Epithelial cell of prostate (primary cell): ENCODE results near the gene RNFT1.
A peak's percentile ranks its signal among the peaks of the same experiment; 100 is the strongest.
"Not testable (repeated sequence)": the region's sequence is repeated elsewhere in the genome, so short reads cannot be mapped to it uniquely, and the experiment has no call there.

ENCODE experiments used
- DNase-seq: peaks from one replicate; pipeline ENCODE4 v3.0.0-alpha.2; 2011; ENCODE audit warnings: low read depth, low spot score
- H3K27ac ChIP-seq: fragments of 450-650 bp; 2 replicates; pipeline ENCODE4 v1.5.1; 2017; ENCODE audit warnings: mild to moderate bottlenecking

RNFT1 gene, protein sequence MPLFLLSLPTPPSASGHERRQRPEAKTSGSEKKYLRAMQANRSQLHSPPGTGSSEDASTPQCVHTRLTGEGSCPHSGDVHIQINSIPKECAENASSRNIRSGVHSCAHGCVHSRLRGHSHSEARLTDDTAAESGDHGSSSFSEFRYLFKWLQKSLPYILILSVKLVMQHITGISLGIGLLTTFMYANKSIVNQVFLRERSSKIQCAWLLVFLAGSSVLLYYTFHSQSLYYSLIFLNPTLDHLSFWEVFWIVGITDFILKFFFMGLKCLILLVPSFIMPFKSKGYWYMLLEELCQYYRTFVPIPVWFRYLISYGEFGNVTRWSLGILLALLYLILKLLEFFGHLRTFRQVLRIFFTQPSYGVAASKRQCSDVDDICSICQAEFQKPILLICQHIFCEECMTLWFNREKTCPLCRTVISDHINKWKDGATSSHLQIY

DNA sequence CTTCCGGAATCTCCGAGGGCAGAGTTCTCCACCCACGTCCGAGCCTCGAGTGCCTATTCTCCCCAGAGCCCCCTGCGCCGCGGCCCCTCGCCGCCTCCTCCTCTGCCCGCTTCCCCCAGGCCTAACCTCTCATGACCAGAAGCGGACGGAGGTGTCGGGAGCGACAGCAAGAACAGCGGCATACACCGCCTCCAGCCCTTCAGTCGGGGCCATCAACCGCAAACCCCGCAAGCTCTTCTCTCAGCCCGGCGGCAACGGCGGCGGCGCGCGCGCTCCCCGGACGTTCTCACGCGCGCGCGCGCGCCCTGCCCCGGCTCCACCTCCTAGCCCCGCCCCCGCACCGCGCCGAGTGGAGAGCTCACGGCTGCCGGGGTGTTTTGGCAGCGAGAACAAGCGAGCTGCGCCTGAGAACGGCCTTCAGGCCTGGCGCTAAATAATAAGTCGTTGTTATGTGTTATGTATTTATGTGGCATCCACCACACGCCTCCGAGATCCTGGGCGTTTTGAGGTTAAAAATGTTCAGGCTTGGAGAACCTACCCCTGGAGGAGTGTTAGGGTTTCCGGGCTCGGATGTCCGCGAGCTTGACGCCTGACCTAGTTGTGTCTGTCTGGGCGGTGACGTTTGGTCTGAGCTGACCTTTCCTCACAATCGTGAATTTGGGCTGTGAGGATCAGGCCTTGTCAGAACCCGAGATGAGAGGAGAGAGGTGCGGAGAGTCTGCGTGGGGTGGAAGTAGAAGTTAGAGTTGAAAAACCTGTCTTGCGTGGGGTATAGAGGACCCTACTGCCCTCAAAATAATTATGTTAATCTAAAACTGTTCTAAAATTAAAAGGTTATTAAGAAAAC, at the start of gene RNFT1:
Gene RNFT1 (minus strand): TSS at position 259 of the 847 bp plus-strand sequence. CDS start 77 bp downstream, at position 182.
- H3K27ac ChIP-seq, result peak within 1 kb of the TSS; percentile 72
- no peak for DNase-seq

DNA sequence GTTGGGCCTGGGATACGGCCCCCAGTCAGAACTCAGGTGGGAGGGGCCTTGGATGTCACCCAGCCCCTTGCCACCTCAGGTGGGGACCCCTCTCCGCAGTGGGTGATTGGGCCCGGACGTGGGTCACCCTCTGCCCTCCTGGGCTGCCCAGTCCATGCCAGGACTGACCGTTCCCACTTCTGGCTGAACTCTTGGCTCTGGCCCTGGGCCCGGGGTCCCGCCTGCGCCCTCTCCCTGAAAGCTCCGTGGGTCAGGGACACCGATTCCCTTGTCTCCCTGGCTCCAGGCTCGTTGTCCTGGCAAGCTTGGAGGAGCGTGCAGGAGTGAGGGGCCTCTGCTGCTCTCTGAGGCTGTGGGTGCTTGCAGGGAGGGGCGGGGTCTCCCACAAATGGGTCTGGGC, 44.8 kb upstream of the RNFT1 start:
- H3K27ac ChIP-seq, DNase-seq: not testable (repeated sequence)

DNA sequence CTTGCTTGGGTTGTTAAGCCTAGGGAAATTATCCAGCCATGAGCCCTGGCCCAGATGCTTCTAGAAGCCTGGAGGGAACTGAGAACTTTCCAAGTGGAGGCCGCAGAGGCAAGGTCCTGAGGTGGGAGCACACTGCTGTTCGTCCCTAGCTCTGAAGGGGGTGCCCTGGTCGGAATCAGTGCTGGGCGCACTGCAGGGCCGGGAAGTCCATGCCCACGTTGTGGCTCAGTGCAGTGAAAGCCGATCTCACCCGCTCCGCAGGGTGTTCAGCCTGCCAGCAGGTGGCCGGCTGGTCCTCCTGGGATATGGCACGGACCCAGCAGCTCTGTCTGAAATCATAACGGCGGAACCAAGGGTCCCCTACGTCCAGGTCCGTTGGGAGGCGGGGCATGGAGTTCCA, 43.8 kb upstream of the RNFT1 start:
- DNase-seq, H3K27ac ChIP-seq: not testable (repeated sequence)

DNA sequence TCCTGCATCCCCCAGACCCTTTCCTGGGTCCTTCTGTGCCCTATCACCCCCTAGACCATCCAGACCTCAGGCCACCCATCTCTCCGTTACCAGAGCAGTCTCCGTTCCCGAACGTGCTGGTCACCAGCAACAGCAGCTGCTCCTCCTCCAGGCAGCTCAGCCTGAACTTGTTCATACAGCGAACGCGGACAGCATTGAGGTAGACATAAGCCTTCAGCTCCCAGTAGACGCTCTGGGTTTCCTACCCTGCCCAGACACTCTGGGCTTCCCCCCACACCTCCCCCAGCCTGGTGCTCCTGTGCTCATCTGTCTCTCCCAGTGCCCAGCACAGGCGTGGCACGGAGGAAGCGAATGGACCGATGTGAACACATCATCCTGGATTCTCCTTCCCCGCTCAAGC, 41.6 kb upstream of the RNFT1 start:
- DNase-seq, result no peak
- H3K27ac ChIP-seq, result no peak overlapping the region

DNA sequence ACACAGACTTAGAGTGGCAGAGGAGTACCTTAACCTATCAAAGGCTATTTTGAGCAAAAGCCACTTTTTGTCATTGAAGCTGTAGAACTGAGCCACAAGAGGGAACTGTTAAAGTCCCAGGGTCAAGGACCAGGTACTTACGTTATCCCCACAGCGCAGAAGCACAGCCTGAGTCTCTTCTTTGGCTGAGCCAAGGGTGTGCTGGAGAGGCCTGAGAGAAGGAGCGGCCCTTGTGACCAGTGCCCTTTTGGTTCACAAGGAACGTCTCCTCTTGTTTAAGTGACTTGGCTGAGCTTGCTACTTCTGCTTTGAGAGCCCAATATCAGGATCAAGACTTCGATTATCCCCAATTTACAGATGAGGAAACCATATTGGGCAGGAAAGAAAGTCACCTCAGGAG, 40.0 kb upstream of the RNFT1 start:
- not testable (repeated sequence) for H3K27ac ChIP-seq, DNase-seq

DNA sequence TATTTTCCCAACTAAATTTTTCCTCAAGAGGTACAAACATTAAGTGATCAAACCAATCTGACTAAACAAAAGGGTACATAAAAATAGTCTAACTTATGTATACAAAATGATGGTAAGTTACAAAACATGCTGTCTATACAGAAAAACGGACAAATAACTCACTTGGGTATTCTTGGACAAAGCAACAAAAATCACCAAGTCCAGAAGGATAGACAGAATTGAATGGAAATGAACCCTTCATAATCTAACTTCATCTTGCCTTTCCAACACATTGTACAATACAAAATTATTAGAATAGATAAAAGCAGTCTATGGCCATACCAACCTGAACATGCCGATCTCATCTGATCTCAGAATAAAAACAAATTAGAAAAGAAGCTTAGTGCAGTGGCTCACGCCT, 37.9 kb upstream of the RNFT1 start:
- not testable (repeated sequence) for DNase-seq, H3K27ac ChIP-seq

DNA sequence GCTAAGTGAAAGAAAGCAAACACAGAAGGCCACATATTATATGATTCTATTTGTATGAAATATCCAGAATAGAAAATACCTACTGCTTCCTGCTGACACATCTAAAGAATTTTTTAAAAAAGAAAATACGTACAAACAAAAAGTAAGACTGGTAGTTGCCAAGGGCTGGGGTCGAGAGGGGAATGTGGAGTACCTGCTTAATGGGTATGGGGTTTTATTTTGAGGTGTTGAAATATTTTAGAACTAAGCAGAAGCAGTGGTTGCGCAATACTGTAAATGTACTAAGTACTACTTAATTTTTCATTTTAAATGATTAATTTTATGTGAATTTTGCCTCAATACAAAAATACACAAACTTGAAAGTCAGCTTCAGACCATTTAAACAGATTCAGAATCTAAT, 32.1 kb upstream of the RNFT1 start:
- H3K27ac ChIP-seq, result not testable (repeated sequence)

DNA sequence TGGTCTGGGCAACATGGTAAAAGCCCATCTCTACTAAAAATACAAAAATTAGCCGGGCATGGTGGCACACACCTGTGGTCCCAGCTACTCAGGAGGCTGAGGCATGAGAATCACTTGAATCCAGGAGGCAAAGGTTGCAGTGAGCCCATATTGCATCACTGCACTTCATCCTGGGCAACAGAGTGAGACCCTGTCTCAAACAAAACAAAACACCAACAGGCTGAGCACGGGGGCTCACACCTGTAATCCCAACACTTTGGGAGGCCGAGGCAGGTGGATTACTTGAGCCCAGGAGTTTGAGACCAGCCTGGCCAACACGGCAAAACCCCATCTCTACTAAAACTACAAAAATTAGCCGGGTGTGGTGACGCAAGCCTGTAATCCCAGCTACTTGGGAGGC, 10.6 kb upstream of the RNFT1 start:
- DNase-seq, result not testable (repeated sequence)

More for the DNA sequence above, 32.1 kb upstream of the RNFT1 start:
- DNase-seq, result not testable (repeated sequence)

DNA sequence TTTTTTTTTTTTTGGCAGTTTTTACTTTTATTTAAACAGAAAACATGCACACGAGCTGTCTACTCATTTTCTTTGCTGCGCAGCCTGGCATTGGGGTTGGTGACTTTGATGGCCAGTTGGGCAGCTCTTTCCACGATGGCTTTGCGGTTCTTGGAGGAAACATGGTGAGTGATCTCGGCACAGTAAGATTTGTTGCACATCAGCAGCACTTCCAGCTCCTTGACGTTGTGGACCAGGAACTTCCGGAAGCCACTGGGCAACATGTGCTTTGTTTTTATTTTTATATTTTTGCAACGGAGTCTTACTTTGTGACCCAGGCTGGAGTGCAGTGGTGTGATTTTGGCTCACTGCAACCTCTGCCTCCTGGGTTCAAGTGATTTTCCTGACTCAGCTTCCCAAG, 8.9 kb upstream of the RNFT1 start:
- not testable (repeated sequence) for H3K27ac ChIP-seq

More for the DNA sequence above, 10.6 kb upstream of the RNFT1 start:
- H3K27ac ChIP-seq, result not testable (repeated sequence)

DNA sequence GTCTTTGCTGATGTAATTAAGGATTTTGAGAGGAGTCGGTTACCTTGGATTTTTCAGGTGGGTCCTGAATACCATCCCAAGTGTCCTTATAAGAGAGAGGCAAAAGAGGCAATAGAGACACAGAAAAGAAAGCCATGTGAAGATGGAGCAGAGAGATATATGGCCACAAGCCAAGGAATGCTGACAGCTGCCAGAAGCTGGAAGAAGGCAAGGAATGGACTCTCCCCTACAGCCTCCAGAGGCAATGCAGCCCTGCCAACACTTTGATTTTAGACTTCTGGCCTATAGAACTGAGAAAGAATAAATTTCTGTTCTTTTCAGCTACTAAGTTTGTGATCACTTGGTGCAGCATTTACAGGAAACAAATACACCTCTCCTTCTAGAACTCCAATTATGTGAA, 8.2 kb upstream of the RNFT1 start:
- DNase-seq, result no peak
- no peak overlapping the region for H3K27ac ChIP-seq

More for the DNA sequence above, 8.9 kb upstream of the RNFT1 start:
- DNase-seq, result not testable (repeated sequence)

DNA sequence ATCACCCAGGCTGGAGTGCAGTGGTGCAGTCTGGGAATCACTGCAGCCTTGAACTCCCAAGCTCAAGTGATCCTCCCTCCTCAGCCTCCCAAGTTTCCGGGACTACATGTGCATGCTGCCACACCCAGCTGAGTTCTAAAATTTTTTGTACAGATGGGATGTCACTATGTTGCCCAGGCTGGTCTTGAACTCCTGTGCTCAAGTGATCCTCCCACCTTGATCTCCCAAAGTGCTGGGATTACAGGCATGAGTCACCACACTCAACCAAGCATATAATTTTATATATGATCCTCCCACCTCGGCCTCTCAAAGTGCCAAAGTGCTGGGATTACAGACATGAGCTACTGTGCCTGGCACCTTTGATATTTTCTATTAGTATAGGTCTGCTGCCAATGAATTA, 7.2 kb upstream of the RNFT1 start:
- H3K27ac ChIP-seq, DNase-seq: not testable (repeated sequence)

DNA sequence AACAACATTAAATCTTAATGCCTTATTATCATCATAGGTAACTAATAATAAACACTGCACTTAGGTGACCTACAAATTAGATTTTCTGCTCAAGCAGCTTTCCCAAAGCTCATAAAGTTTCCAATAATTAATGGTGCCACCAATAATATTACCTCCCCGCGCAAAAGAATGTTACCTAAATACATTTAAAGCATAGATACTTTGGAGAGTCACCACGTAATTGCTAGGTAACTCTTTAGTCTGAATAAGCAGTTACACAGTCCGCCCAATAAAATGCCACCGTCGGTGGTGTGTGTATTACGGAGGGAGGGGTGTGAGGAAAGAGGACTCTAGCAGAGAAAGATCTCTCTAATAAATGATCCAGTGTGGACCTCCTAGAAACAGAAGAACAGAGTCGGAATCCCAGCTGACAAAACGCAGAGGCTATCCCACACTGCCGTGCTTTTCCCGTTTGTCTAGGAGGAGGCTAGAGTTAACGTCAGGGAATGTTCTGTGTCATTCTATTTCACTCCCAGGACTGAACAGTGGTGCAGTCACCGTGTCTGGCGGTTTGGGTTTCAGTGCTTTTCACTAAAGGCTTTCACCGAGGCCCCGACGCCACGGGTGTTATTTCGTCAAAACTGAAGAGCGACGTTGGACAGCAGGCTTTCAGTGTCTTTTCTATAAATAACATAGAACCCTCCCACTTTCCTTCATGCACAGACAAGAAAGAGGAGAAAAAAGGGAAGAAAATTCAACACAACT, 630 bp downstream of the RNFT1 start:
- H3K27ac ChIP-seq, result peak overlapping the region; percentile 72
- DNase-seq, result no peak

DNA sequence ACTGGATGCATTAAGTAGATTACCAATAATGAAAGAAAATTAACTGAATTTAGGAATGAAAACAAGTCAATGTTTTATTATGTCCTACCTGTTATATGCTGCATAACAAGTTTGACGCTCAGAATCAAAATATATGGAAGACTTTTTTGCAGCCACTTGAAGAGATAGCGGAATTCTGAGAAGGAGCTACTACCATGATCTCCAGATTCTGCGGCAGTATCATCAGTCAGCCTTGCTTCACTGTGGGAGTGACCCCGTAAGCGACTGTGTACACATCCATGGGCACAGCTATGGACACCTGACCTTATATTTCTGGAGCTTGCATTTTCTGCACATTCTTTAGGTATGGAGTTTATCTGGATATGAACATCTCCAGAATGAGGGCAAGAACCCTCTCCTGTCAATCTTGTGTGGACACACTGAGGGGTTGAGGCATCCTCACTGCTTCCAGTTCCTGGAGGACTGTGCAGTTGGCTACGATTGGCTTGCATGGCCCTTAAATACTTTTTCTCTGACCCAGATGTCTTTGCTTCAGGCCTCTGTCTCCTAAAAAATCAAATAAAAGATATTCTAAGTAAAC, 1.7 kb downstream of the RNFT1 start:
- no peak for DNase-seq
- no peak overlapping the region for H3K27ac ChIP-seq

DNA sequence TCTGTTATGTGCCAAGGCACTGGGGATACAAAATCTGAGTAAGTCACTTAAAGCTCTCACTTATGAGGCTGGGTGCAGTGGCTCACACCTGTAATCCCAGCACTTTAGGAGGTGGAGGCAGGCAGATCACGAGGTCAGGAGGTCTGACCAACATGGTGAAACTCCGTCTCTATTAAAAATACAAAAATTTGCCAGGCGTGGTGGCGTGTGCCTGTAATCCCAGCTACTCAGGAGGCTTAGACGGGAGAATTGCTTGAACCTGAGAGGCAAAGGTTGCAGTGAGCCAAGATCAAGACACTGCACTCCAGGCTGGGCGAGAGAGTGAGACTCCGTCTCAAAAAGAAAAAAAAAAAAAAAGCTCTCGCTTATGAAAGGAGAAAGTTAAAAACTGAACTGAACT, 5.0 kb downstream of the RNFT1 start:
- H3K27ac ChIP-seq, DNase-seq: not testable (repeated sequence)

DNA sequence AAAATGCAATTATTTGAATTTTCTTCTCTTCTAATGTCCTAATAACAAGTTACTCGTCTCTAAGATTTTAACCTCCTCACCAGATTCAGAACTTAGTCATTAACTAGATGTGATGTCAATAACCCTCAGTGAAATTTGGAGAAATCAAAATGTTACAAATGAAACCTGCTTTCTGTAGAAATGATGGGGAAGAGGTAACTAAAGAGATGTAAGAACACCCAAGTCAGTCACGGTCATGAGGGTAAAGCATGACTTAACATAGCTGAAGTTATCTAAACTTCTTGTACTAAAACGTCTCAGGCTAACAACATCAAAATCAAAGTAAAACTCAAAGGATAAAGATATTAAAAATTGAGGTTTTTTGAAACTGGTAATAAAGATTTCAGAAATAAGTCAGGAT, 9.7 kb downstream of the RNFT1 start:
- no peak for DNase-seq
- H3K27ac ChIP-seq, result no peak overlapping the region

DNA sequence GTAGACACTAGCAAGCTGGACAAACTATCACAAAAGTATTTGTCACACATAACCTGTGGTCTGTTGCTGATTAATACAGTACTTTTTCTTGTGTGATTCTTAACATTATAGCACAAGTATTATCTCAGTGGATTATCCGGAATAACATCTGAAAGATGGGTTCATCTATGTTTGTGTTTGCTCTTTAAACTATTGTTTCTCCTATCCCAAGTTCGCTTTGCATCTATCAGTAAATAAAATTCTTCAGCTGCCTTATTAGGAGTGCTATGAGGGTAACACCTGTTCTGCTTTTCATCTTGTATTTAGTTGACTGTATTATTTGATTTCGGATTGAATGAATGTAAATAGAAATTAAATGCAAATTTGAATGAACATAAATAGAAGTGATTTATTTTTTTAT, 14.5 kb downstream of the RNFT1 start:
- no peak for DNase-seq
- H3K27ac ChIP-seq, result no peak overlapping the region

DNA sequence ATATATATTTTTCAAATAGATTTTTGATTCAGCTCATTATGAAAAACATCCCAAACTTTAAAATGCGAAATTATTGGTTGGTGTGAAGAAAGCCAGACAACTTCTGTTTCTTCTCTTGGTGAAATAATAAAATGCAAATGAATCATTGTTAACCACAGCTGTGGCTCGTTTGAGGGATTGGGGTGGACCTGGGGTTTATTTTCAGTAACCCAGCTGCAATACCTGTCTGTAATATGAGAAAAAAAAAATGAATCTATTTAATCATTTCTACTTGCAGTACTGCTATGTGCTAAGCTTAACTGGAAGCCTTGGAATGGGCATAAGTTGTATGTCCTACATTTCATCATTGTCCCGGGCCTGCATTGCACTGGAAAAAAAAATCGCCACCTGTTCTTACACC, 17.2 kb downstream of the RNFT1 start:
- not testable (repeated sequence) for H3K27ac ChIP-seq, DNase-seq

DNA sequence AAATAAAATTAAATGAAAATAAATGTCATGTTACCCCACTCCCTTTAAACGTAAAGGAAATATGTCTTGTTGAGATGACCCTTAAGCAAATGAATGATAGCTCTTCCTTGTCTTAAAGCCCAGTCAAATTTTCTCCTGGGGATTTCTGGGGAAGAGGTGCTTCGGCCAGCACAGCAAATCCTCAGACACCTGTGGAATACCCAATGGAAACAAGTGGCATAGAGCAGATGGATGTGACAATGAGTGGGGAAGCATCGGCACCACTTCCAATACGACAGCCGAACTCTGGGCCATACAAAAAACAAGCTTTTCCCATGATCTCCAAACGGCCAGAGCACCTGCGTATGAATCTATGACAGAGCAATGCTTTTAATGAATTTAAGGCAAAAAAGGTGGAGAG, 18.1 kb downstream of the RNFT1 start:
- H3K27ac ChIP-seq, DNase-seq: not testable (repeated sequence)

DNA sequence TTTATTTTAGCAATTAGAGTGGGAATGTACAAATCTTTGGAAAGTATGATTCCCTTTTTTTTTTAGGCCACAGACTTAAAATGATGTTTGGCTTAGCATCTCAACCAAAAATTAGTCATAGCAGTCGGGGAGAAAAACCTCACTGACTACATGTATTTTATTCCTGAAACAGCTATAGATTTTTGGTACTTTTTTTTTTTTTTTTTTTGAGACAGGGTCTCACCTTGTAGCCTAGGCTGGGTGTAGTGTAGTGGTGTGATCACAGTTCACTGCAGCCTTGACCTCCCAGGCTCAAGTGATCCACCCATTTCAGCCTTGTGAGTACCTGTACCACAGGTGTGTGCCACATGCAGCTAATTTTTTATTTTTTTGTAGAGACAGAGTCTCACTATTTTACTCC, 23.4 kb downstream of the RNFT1 start:
- H3K27ac ChIP-seq, result no peak overlapping the region
- no peak for DNase-seq

DNA sequence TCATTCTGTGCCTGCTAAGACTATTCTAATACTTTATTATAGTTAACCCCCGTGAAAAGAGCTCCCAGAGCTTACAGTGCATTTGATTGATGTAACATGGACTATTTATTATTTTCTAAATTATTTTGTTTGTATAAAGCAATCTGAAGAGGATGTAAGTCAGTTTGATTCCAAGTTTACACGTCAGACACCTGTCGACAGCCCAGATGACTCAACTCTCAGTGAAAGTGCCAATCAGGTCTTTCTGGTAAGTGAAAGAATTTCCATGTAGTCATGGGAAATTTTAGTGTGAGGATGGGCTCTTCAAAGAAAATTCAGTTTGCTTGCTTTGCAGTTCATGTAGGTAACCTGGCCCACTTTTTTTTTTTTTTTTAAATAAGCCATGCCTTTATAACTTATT, 23.8 kb downstream of the RNFT1 start:
- not testable (repeated sequence) for DNase-seq, H3K27ac ChIP-seq
